K562 (cell line): ENCODE measurements around the gene PTPN11. TPM values are rescaled to one million over a fixed set of nuclear protein-coding genes. Genes with fewer than 3 reads are reported as not detected.
A peak's percentile ranks its signal among the peaks of the same experiment; 100 is the strongest.

Experiments
- ARID1B ChIP-seq: fragments of 450-650 bp; IDR thresholded peaks from 2 replicates; pipeline ENCODE4 v1.6.1; 2016; ENCODE audit warnings: antibody characterized with exemption, mild to moderate bottlenecking, inconsistent platforms
- CREB1 ChIP-seq, 2 experiments: sonication (generic) in 1 of 2; formaldehyde crosslinking in 1 of 2; IDR thresholded peaks; 2 replicates each; pipeline versions ENCODE4 v1.6.1 to v1.8.0; 2012 to 2022; ENCODE audit warnings: inconsistent platforms in 1 of 2, mild to moderate bottlenecking in 1 of 2, missing genetic modification reagents in 1 of 2, moderate library complexity in 1 of 2
- JUN ChIP-seq, 2 experiments: sonication (generic) in 1 of 2; formaldehyde crosslinking in 1 of 2; IDR thresholded peaks; 2 replicates each; pipeline versions ENCODE4 v1.6.1 to v1.8.0; 2012 to 2022; ENCODE audit warnings: borderline replicate concordance in 2 of 2, mild to moderate bottlenecking in 2 of 2, improper control_type of control experiment in 1 of 2, low read depth in 1 of 2, low read length in 1 of 2, missing genetic modification reagents in 1 of 2
- KAT8 ChIP-seq: fragments of 450-650 bp; IDR thresholded peaks from 2 replicates; pipeline ENCODE4 v1.6.1; 2016; ENCODE audit warnings: low read depth, mild to moderate bottlenecking
- MAFG ChIP-seq: fragments of 450-650 bp; conservative IDR thresholded peaks from 2 replicates; pipeline ENCODE4 v1.6.1; 2016; ENCODE audit warnings: missing genetic modification characterization, missing compliant biosample characterization
- MLLT1 ChIP-seq, 2 experiments: fragments of 450-650 bp; IDR thresholded peaks; 2 replicates each; pipeline ENCODE4 v1.6.1; 2016
- NKRF ChIP-seq: fragments of 450-650 bp; IDR thresholded peaks from 2 replicates; pipeline ENCODE4 v1.6.1; 2016; ENCODE audit warnings: borderline replicate concordance
- NRF1 ChIP-seq, 2 experiments: fragments of 450-650 bp; IDR thresholded peaks in 1 of 2; conservative IDR thresholded peaks in 1 of 2; 2 replicates each; pipeline ENCODE4 v1.6.1; 2014; ENCODE audit warnings: mild to moderate bottlenecking in 2 of 2
- PCBP1 ChIP-seq: fragments of 200-400 bp; formaldehyde crosslinking; IDR thresholded peaks from 2 replicates; pipeline ENCODE4 v1.6.1; 2018; ENCODE audit warnings: mild to moderate bottlenecking, low read depth, low read length; ENCODE audit not compliant: poor library complexity, severe bottlenecking
- PRDM10 ChIP-seq: fragments of 450-650 bp; IDR thresholded peaks from 2 replicates; pipeline ENCODE4 v1.6.1; 2018; ENCODE audit not compliant: partially characterized antibody
- TEAD2 ChIP-seq: fragments of 450-650 bp; IDR thresholded peaks from 2 replicates; pipeline ENCODE4 v1.6.1; 2016; ENCODE audit warnings: missing genetic modification characterization, control low read depth, missing compliant biosample characterization
- THRAP3 ChIP-seq: fragments of 450-650 bp; IDR thresholded peaks from 2 replicates; pipeline ENCODE4 v1.6.1; 2016; ENCODE audit warnings: mild to moderate bottlenecking, inconsistent platforms, borderline replicate concordance
- THRB ChIP-seq: fragments of 450-650 bp; formaldehyde crosslinking; conservative IDR thresholded peaks from 2 replicates; pipeline ENCODE4 v1.4.0; 2022; ENCODE audit warnings: mild to moderate bottlenecking, missing genetic modification characterization
- USF1 ChIP-seq: sonication (generic); formaldehyde crosslinking; IDR thresholded peaks from 2 replicates; pipeline ENCODE4 v1.9.0; 2022; ENCODE audit warnings: mild to moderate bottlenecking, missing genetic modification reagents
- ZNF224 ChIP-seq: sonication (generic); formaldehyde crosslinking; IDR thresholded peaks from 2 replicates; pipeline ENCODE4 v1.8.0; 2022; ENCODE audit warnings: mild to moderate bottlenecking, missing genetic modification reagents
- polyA plus RNA-seq, 8 experiments: library from polyadenylated mRNA; depleted of rRNA in 4 of 8; stranded (reverse) in 5 of 8; unstranded in 3 of 8; fragments of >200 nt; fragmentation: Nextera tagmentation in 2 of 8; fragmentation: Illumina TruSeq in 1 of 8; extraction: Ambion mirVana in 2 of 8; extraction: Trizol in 1 of 8; gene quantifications; 2 replicates each; pipeline versions ENCODE4 v1.2.1 to v1.2.3, GENCODE V29; 2011 to 2014; ENCODE audit warnings: inconsistent platforms in 1 of 8, missing spikeins in 1 of 8
- total RNA-seq, 7 experiments: library from RNA; depleted of rRNA in 6 of 7; stranded (reverse); fragments of >200 nt in 6 of 7; fragmentation: Illumina TruSeq in 2 of 7; extraction: Trizol in 2 of 7; gene quantifications; 2 replicates each; pipeline versions ENCODE4 v1.2.1 to v1.2.3, GENCODE V29; 2011 to 2021; ENCODE audit warnings: low replicate concordance in 1 of 7

Gene PTPN11
- total and polyA plus RNA-seq, 9 of the 15 experiments (the other 6 are each of a cell fraction or from before 2014, with no cell fraction given), result 22.5 to 126 (median 79.7) TPM

GRCh38 chr12:112419297-112420133 lies 768 bp downstream of the PTPN11 start (continued):
- TF ChIP-seq JUN (IDR thresholded peaks at IDR 0.05; ENCODE audit: borderline replicate concordance, low read depth, low read length), result peak; percentile 60; the same call in 1 of the 2 replicates
- peak; percentile 44; the same call in 1 of the 2 replicates for TF ChIP-seq JUN (CRISPR knock-in tag; IDR thresholded peaks at IDR 0.05; ENCODE audit: borderline replicate concordance)
- peak; percentile 69; the same call in 1 of the 2 replicates for TF ChIP-seq NKRF
- no peak for TF ChIP-seq MAFG (tag)
- TF ChIP-seq KAT8, result no peak
- peak; percentile 39 to 41; a peak in 2 of 4 replicates for TF ChIP-seq NRF1 (conservative IDR thresholded peaks at IDR 0.05 in 1 of 2, IDR thresholded peaks at IDR 0.05 in 1 of 2)
- TF ChIP-seq THRAP3, result no peak
- TF ChIP-seq PCBP1, result no peak
- TF ChIP-seq CREB1 (IDR thresholded peaks at IDR 0.05), result no peak
- no peak for TF ChIP-seq CREB1 (CRISPR knock-in tag; IDR thresholded peaks at IDR 0.05)
- peak; percentile 69 for TF ChIP-seq USF1 (CRISPR knock-in tag)
- no peak for TF ChIP-seq ZNF224 (CRISPR knock-in tag)
- TF ChIP-seq THRB (CRISPR knock-in tag), result no peak
- no peak for TF ChIP-seq PRDM10
- no peak for TF ChIP-seq MLLT1 (IDR thresholded peaks at IDR 0.05)
- peak; percentile 72; the same call in 1 of the 2 replicates for TF ChIP-seq TEAD2 (tag)
- TF ChIP-seq ARID1B, result 0 out of 2 replicates have a peak, but pooled peaks have one; percentile 21
